Astrocyte (in vitro differentiated cells and primary cell): ENCODE measurements around the gene OSR1. TPM values are rescaled to one million over a fixed set of nuclear protein-coding genes. Genes with fewer than 3 reads are reported as not detected.
A peak's percentile ranks its signal among the peaks of the same experiment; 100 is the strongest.

ENCODE experiments used
- DNase-seq: peaks from one replicate; pipeline ENCODE4 v3.0.0-alpha.2; 2010; ENCODE audit warnings: low read depth
- FAIRE-seq: peaks from 2 replicates; lab custom pipeline; 2011; peaks lifted over from hg19 to GRCh38; lab: Jason Lieb, UNC
- H2AFZ ChIP-seq: 2 replicates; pipeline ENCODE4 v1.6.0; 2012; ENCODE audit warnings: low read depth, low read length, inconsistent platforms
- H3K27ac ChIP-seq: 2 replicates; pipeline ENCODE4 v1.5.1; 2011; ENCODE audit warnings: low read depth, low read length, inconsistent platforms
- H3K27me3 ChIP-seq: 2 replicates; pipeline ENCODE4 v1.6.0; 2011; ENCODE audit warnings: low read length, inconsistent platforms; ENCODE audit not compliant: insufficient read depth
- H3K36me3 ChIP-seq: 2 replicates; pipeline ENCODE4 v1.5.1; 2011; ENCODE audit warnings: low read length, inconsistent platforms; ENCODE audit not compliant: insufficient read depth
- H3K4me1 ChIP-seq: 2 replicates; pipeline ENCODE4 v1.5.1; 2011; ENCODE audit warnings: low read length, inconsistent platforms; ENCODE audit not compliant: insufficient read depth
- H3K4me2 ChIP-seq: 2 replicates; pipeline ENCODE4 v1.6.0; 2012; ENCODE audit warnings: low read length, inconsistent platforms
- H3K4me3 ChIP-seq: 2 replicates; pipeline ENCODE4 v1.5.1; 2011; ENCODE audit warnings: low read depth, mild to moderate bottlenecking, low read length, inconsistent platforms; ENCODE audit not compliant: insufficient read depth
- H3K79me2 ChIP-seq: 2 replicates; pipeline ENCODE4 v1.6.0; 2012; ENCODE audit warnings: mild to moderate bottlenecking, low read length, inconsistent platforms; ENCODE audit not compliant: insufficient read depth
- H3K9ac ChIP-seq: 2 replicates; pipeline ENCODE4 v1.6.0; 2012; ENCODE audit warnings: mild to moderate bottlenecking, low read length, inconsistent platforms
- H3K9me3 ChIP-seq: 2 replicates; pipeline ENCODE4 v1.5.1; 2012; ENCODE audit warnings: low read depth, mild to moderate bottlenecking, low read length, inconsistent platforms; ENCODE audit not compliant: insufficient read depth
- H4K20me1 ChIP-seq: 2 replicates; pipeline ENCODE4 v1.6.0; 2012; ENCODE audit warnings: low read length, inconsistent platforms; ENCODE audit not compliant: insufficient read depth
- H3K27ac Mint-ChIP-seq: one replicate; pipeline ENCODE4 v1.8.0; 2021; ENCODE audit warnings: mild to moderate bottlenecking, mixed read lengths; ENCODE audit not compliant: unreplicated experiment
- H3K27me3 Mint-ChIP-seq: one replicate; pipeline ENCODE4 v1.8.0; 2021; ENCODE audit warnings: low read depth, mixed read lengths; ENCODE audit not compliant: unreplicated experiment
- H3K36me3 Mint-ChIP-seq: one replicate; pipeline ENCODE4 v1.8.0; 2021; ENCODE audit warnings: low read depth, mixed read lengths; ENCODE audit not compliant: unreplicated experiment
- H3K4me1 Mint-ChIP-seq: one replicate; pipeline ENCODE4 v1.8.0; 2021; ENCODE audit warnings: low read depth, mixed read lengths; ENCODE audit not compliant: unreplicated experiment
- H3K4me3 Mint-ChIP-seq: one replicate; pipeline ENCODE4 v1.8.0; 2021; ENCODE audit warnings: mild to moderate bottlenecking, moderate library complexity, mixed read lengths; ENCODE audit not compliant: unreplicated experiment
- H3K9me3 Mint-ChIP-seq: one replicate; pipeline ENCODE4 v1.8.0; 2021; ENCODE audit warnings: mild to moderate bottlenecking, mixed read lengths; ENCODE audit not compliant: unreplicated experiment
- CTCF ChIP-seq: IDR thresholded peaks from 2 replicates; pipeline ENCODE4 v1.5.1; 2011; ENCODE audit warnings: low read depth, mild to moderate bottlenecking, inconsistent platforms, low read length, moderate library complexity; ENCODE audit not compliant: insufficient read depth
- EZH2 ChIP-seq: IDR thresholded peaks from 2 replicates; pipeline ENCODE4 v1.6.1; 2012; ENCODE audit warnings: mild to moderate bottlenecking, low read length, inconsistent platforms; ENCODE audit not compliant: insufficient read depth
- total RNA-seq: library from RNA; stranded (reverse); gene quantifications from 2 replicates; pipeline ENCODE4 v1.2.1, GENCODE V29; 2021

OSR1 gene
- total RNA-seq, 1 donor from 2014 or later, result 1.0 TPM

- H3K4me1 ChIP-seq, result peaks cover 13% of the 10 kb centered on the region
- no peaks in the 10 kb centered on the region for H3K36me3 ChIP-seq
- no peaks in the 10 kb centered on the region for H4K20me1 ChIP-seq
- H3K36me3 Mint-ChIP-seq, result peaks cover 5% of the 10 kb centered on the region
- H3K27me3 ChIP-seq, result peaks cover 26% of the 10 kb centered on the region
- DNase-seq, result no peak
- peak overlapping the region; percentile 89 for H3K4me3 ChIP-seq
- H3K79me2 ChIP-seq, result peaks cover 12% of the 10 kb centered on the region
- peaks cover 34% of the 10 kb centered on the region for H3K27me3 Mint-ChIP-seq
- TF ChIP-seq CTCF (no peak), EZH2 (no peak)
- H3K9ac ChIP-seq, result no peak overlapping the region
- H3K27ac ChIP-seq, result no peak overlapping the region
- no peak overlapping the region for H2AFZ ChIP-seq
- peaks cover 5% of the 10 kb centered on the region for H3K9me3 Mint-ChIP-seq
- peak overlapping the region; percentile 89 for H3K4me2 ChIP-seq
- H3K4me3 Mint-ChIP-seq, result peak overlapping the region; percentile 97
- FAIRE-seq, result no peak
- H3K27ac Mint-ChIP-seq, result no peak overlapping the region
- H3K4me1 Mint-ChIP-seq, result peaks cover 6% of the 10 kb centered on the region
- H3K9me3 ChIP-seq, result no peaks in the 10 kb centered on the region
Measured at GRCh38 chr2:19348692-19349091, 9.7 kb downstream of the OSR1 start.

GRCh38 chr2:19347619-19348562, 10.5 kb downstream of the OSR1 start:
- no peaks in the 10 kb centered on the region for H4K20me1 ChIP-seq
- peak overlapping the region; percentile 93 for H3K27ac ChIP-seq
- Mint-ChIP-seq H3K27me3 (peaks cover 26% of the 10 kb centered on the region), H3K36me3 (peaks cover 5% of the 10 kb centered on the region), H3K4me1 (peaks cover 6% of the 10 kb centered on the region), H3K4me3 (peak overlapping the region; percentile 97), H3K9me3 (peaks cover 5% of the 10 kb centered on the region), H3K27ac (peak overlapping the region; percentile 98)
- H3K27me3 ChIP-seq, result peaks cover 18% of the 10 kb centered on the region
- TF ChIP-seq EZH2 (no peak), CTCF (no peak)
- peak overlapping the region; percentile 89 for H3K4me2 ChIP-seq
- FAIRE-seq (peak; percentile 71), DNase-seq (peak; percentile 96)
- H3K79me2 ChIP-seq, result peaks cover 12% of the 10 kb centered on the region
- no peaks in the 10 kb centered on the region for H3K9me3 ChIP-seq
- H3K4me1 ChIP-seq, result peaks cover 13% of the 10 kb centered on the region
- no peaks in the 10 kb centered on the region for H3K36me3 ChIP-seq
- peak overlapping the region; percentile 89 for H3K4me3 ChIP-seq
- H2AFZ ChIP-seq, result peak overlapping the region; percentile 92
- peak overlapping the region; percentile 96 for H3K9ac ChIP-seq
